K562 (cell line): Measurements from ENCODE around the gene RNASE7. TPM values are rescaled to one million over a fixed set of nuclear protein-coding genes. Genes with fewer than 3 reads are reported as not detected.
A peak's percentile ranks its signal among the peaks of the same experiment; 100 is the strongest.

Experiments used
- ATAC-seq: fragments of 200-7000 bp; cut with Tn5 transposase; 3 replicates; pipeline ENCODE4 v1.9.1; 2020; ENCODE audit warnings: moderate library complexity
- Bru-seq: library from RNA; stranded (reverse); fragments of 400-500 nt; gene quantifications from one replicate; lab custom pipeline; 2021; lab: Mats Ljungman, UMichigan
- BruChase-seq, 2 experiments: library from RNA; stranded (reverse); fragments of 400-500 nt; gene quantifications; one replicate each; lab custom pipeline; 2021; lab: Mats Ljungman, UMichigan
- BruUV-seq: library from RNA; stranded (reverse); fragments of 400-500 nt; replicated peaks from 2 replicates; lab custom pipeline; 2021; lab: Mats Ljungman, UMichigan
- CTCF ChIA-PET: fragments of 300-600 bp; formaldehyde crosslinking; extraction: SDS; loops from one replicate; lab custom pipeline; 2021; ENCODE audit warnings: low intra/inter-chr PET ratio; lab: Yijun Ruan, JAX
- POLR2A ChIA-PET: fragments of 300-600, 350-650 bp; sonication (Branson Sonifier 250); formaldehyde crosslinking; extraction: SDS; loops from one replicate; lab custom pipeline; 2021; ENCODE audit warnings: antibody characterized with exemption, inconsistent platforms; lab: Yijun Ruan, JAX
- DNase-seq, 4 experiments: peaks; one replicate each; pipeline versions ENCODE4 v3.0.0 to v3.0.0-alpha.2; 2011 to 2018; ENCODE audit warnings: low spot score in 3 of 4, mixed read lengths in 3 of 4; ENCODE audit errors: extremely low read depth in 1 of 4
- FAIRE-seq: peaks from 2 replicates; lab custom pipeline; 2011; peaks lifted over from hg19 to GRCh38; lab: Jason Lieb, UNC
- H2AFZ ChIP-seq: 2 replicates; pipeline ENCODE4 v1.6.0; 2011; ENCODE audit warnings: low read depth, low read length, control low read depth, inconsistent platforms
- H3K27ac ChIP-seq: fragments of 200-600 bp; 3 replicates; pipeline ENCODE4 v1.8.0; 2011; ENCODE audit warnings: low read depth, mild to moderate bottlenecking, control low read depth, inconsistent platforms, low read length, moderate library complexity, mixed read lengths; ENCODE audit errors: extremely low read depth
- H3K27me3 ChIP-seq, 2 experiments: fragments of 300-600 bp in 1 of 2; 2 replicates in 1 of 2; 3 replicates in 1 of 2; pipeline versions ENCODE4 v1.6.0 to v1.8.0; 2011; ENCODE audit warnings: inconsistent platforms in 2 of 2, low read length in 2 of 2, mild to moderate bottlenecking in 1 of 2, mixed read lengths in 1 of 2, moderate library complexity in 1 of 2; ENCODE audit not compliant: control insufficient read depth in 2 of 2, insufficient read depth in 2 of 2
- H3K36me3 ChIP-seq: fragments of 300-600 bp; 3 replicates; pipeline ENCODE4 v1.8.0; 2011; ENCODE audit warnings: mild to moderate bottlenecking, low read length, inconsistent platforms; ENCODE audit not compliant: control insufficient read depth, insufficient read depth
- H3K4me1 ChIP-seq, 2 experiments: fragments of 200-600 bp in 1 of 2; replicated peaks in 1 of 2; 2 replicates in 1 of 2; 3 replicates in 1 of 2; pipeline versions ENCODE4 v1.5.1 to v1.8.0; 2011; ENCODE audit warnings: inconsistent platforms in 2 of 2, low read length in 2 of 2, mild to moderate bottlenecking in 1 of 2, mixed read lengths in 1 of 2, moderate library complexity in 1 of 2; ENCODE audit not compliant: control insufficient read depth in 2 of 2, insufficient read depth in 2 of 2
- H3K4me2 ChIP-seq: 2 replicates; pipeline ENCODE4 v1.6.1; 2011; ENCODE audit warnings: low read length, control low read depth, inconsistent platforms, mixed read lengths; ENCODE audit not compliant: insufficient read depth
- H3K4me3 ChIP-seq: fragments of 200-600 bp; sonication (generic), shearing (Covaris generic); 2 replicates; pipeline ENCODE4 v1.5.1; 2016; ENCODE audit warnings: control low read depth, inconsistent platforms
- H3K79me2 ChIP-seq: fragments of 200-600 bp; 3 replicates; pipeline ENCODE4 v1.8.0; 2011; ENCODE audit warnings: low read length, inconsistent platforms; ENCODE audit not compliant: control insufficient read depth, insufficient read depth
- H3K9ac ChIP-seq, 2 experiments: 2 replicates each; pipeline versions ENCODE4 v1.6.0 to v1.6.1; 2011; ENCODE audit warnings: low read depth in 2 of 2, low read length in 2 of 2, control low read depth in 1 of 2, inconsistent platforms in 1 of 2, mild to moderate bottlenecking in 1 of 2, mixed read lengths in 1 of 2; ENCODE audit not compliant: insufficient read depth in 1 of 2
- H3K9me1 ChIP-seq: one replicate; pipeline ENCODE4 v1.6.0; 2011; ENCODE audit warnings: inconsistent platforms, mild to moderate bottlenecking, low read length, moderate library complexity; ENCODE audit not compliant: control insufficient read depth, insufficient read depth
- H3K9me3 ChIP-seq: replicated peaks from 2 replicates; pipeline ENCODE4 v1.5.1; 2011; ENCODE audit warnings: low read depth, low read length, inconsistent platforms; ENCODE audit not compliant: control insufficient read depth, insufficient read depth
- H4K20me1 ChIP-seq: replicated peaks from 2 replicates; pipeline ENCODE4 v1.6.1; 2011; ENCODE audit warnings: low read length, inconsistent platforms, mixed read lengths; ENCODE audit not compliant: control insufficient read depth, insufficient read depth
- ARID1B ChIP-seq: fragments of 450-650 bp; IDR thresholded peaks from 2 replicates; pipeline ENCODE4 v1.6.1; 2016; ENCODE audit warnings: antibody characterized with exemption, mild to moderate bottlenecking, inconsistent platforms
- BHLHE40 ChIP-seq: IDR thresholded peaks from 2 replicates; pipeline ENCODE4 v1.6.1; 2011; ENCODE audit warnings: low read length, improper control_type of control experiment
- CBFA2T2 ChIP-seq: fragments of 450-650 bp; conservative IDR thresholded peaks from 2 replicates; pipeline ENCODE4 v1.6.1; 2017; ENCODE audit warnings: mild to moderate bottlenecking
- CBFA2T3 ChIP-seq: fragments of 450-650 bp; IDR thresholded peaks from 2 replicates; pipeline ENCODE4 v1.6.1; 2017
- CTBP1 ChIP-seq: fragments of 450-650 bp; IDR thresholded peaks from 2 replicates; pipeline ENCODE4 v1.6.1; 2016; ENCODE audit warnings: borderline replicate concordance
- FOSL1 ChIP-seq: fragments of 200-800 bp; sonication (Bioruptor generic); conservative IDR thresholded peaks from 2 replicates; pipeline ENCODE4 v1.6.1; 2016; ENCODE audit warnings: missing genetic modification characterization, missing compliant biosample characterization
- JUN ChIP-seq, 2 experiments: sonication (generic) in 1 of 2; formaldehyde crosslinking in 1 of 2; IDR thresholded peaks; 2 replicates each; pipeline versions ENCODE4 v1.6.1 to v1.8.0; 2012 to 2022; ENCODE audit warnings: borderline replicate concordance in 2 of 2, mild to moderate bottlenecking in 2 of 2, improper control_type of control experiment in 1 of 2, low read depth in 1 of 2, low read length in 1 of 2, missing genetic modification reagents in 1 of 2
- KDM1A ChIP-seq, 2 experiments: fragments of 450-650 bp; IDR thresholded peaks; 2 replicates each; pipeline ENCODE4 v1.6.1; 2016; ENCODE audit warnings: mild to moderate bottlenecking in 2 of 2
- L3MBTL2 ChIP-seq: fragments of 450-650 bp; IDR thresholded peaks from 2 replicates; pipeline ENCODE4 v1.6.1; 2016; ENCODE audit warnings: mild to moderate bottlenecking, moderate library complexity
- RCOR1 ChIP-seq, 2 experiments: IDR thresholded peaks; 2 replicates each; pipeline ENCODE4 v1.6.1; 2012; ENCODE audit warnings: low read depth in 2 of 2, low read length in 2 of 2, borderline replicate concordance in 1 of 2, improper control_type of control experiment in 1 of 2
- ZBED1 ChIP-seq: IDR thresholded peaks from 2 replicates; pipeline ENCODE4 v1.6.1; 2014
- WGBS: fragments of 100-300 bp; shearing (Covaris generic); methylation state at CpG from one replicate; pipeline ENCODE4 v1.1.6; 2016; ENCODE audit warnings: low coverage, mixed read lengths; ENCODE audit not compliant: insufficient coverage; ENCODE audit errors: missing lambda C conversion rate; 5-methylcytosine and 5-hydroxymethylcytosine counted together
- in situ Hi-C: fragments of 300-500 bp; cut with MboI; formaldehyde crosslinking; loops from 4 replicates; pipeline ENCODE4 v1.15.0; 2018; ENCODE audit warnings: inconsistent platforms, mixed read lengths
- intact Hi-C: fragments of 100-400 bp; cut with micrococcal nuclease; formaldehyde crosslinking; loops from 2 replicates; pipeline ENCODE4 v1.14.2; 2022
- long read RNA-seq, 3 experiments: library from polyadenylated mRNA in 2 of 3; library from RNA in 1 of 3; unstranded in 2 of 3; stranded (forward) in 1 of 3; transcript quantifications; one replicate each; pipeline ENCODE4 v2.0.0, GENCODE V29; 2019 to 2022
- polyA minus RNA-seq, 3 experiments: library from RNA; depleted of rRNA, polyadenylated mRNA; stranded (reverse); fragments of >200 nt; gene quantifications; 2 replicates each; pipeline ENCODE4 v1.2.3, GENCODE V29; 2011
- polyA plus RNA-seq, 8 experiments: library from polyadenylated mRNA; depleted of rRNA in 4 of 8; stranded (reverse) in 5 of 8; unstranded in 3 of 8; fragments of >200 nt; fragmentation: Nextera tagmentation in 2 of 8; fragmentation: Illumina TruSeq in 1 of 8; extraction: Ambion mirVana in 2 of 8; extraction: Trizol in 1 of 8; gene quantifications; 2 replicates each; pipeline versions ENCODE4 v1.2.1 to v1.2.3, GENCODE V29; 2011 to 2014; ENCODE audit warnings: inconsistent platforms in 1 of 8, missing spikeins in 1 of 8
- total RNA-seq, 7 experiments: library from RNA; depleted of rRNA in 6 of 7; stranded (reverse); fragments of >200 nt in 6 of 7; fragmentation: Illumina TruSeq in 2 of 7; extraction: Trizol in 2 of 7; gene quantifications; 2 replicates each; pipeline versions ENCODE4 v1.2.1 to v1.2.3, GENCODE V29; 2011 to 2021; ENCODE audit warnings: low replicate concordance in 1 of 7
- TF ChIP-seq, protein P1 (sequence below): fragments of 450-650 bp; formaldehyde crosslinking; IDR thresholded peaks from 2 replicates; pipeline ENCODE4 v1.4.0; 2020; ENCODE audit warnings: mild to moderate bottlenecking, moderate library complexity
- TF ChIP-seq, protein P2 (sequence below), 2 experiments: fragments of 450-650 bp in 1 of 2; sonication (generic) in 1 of 2; formaldehyde crosslinking in 1 of 2; IDR thresholded peaks in 1 of 2; conservative IDR thresholded peaks in 1 of 2; 2 replicates each; pipeline versions ENCODE4 v1.6.1 to v1.8.1; 2016 to 2023; ENCODE audit warnings: mild to moderate bottlenecking in 2 of 2, moderate library complexity in 2 of 2, inconsistent platforms in 1 of 2, missing genetic modification reagents in 1 of 2

The RNASE7 gene, protein sequence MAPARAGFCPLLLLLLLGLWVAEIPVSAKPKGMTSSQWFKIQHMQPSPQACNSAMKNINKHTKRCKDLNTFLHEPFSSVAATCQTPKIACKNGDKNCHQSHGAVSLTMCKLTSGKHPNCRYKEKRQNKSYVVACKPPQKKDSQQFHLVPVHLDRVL
- total RNA-seq (2011; cell fraction: chromatin; rRNA removed; ENCODE audit: low replicate concordance): not detected in 2 replicates
- total RNA-seq (2011; cell fraction: nucleolus; rRNA removed): not detected in 2 replicates
- not detected in 2 replicates for total RNA-seq (2011; cell fraction: nucleoplasm; rRNA removed)
- total RNA-seq (2014; rRNA removed): not detected in 2 replicates
- total RNA-seq (2014; rRNA removed; fragmentation: Illumina TruSeq; extraction: Trizol): not detected in 2 replicates
- not detected in 2 replicates for total RNA-seq (2015; rRNA removed; fragmentation: Illumina TruSeq; extraction: Trizol)
- not detected in 2 replicates for total RNA-seq (2021)
- not detected in 2 replicates for polyA plus RNA-seq (2011; rRNA removed)
- polyA plus RNA-seq (2011; cell fraction: cytosol; rRNA removed): not detected in 2 replicates
- not detected in 2 replicates for polyA plus RNA-seq (2011; cell fraction: nucleus; rRNA removed)
- not detected in 2 replicates for polyA plus RNA-seq (2012)
- polyA plus RNA-seq (2014; fragmentation: Illumina TruSeq; extraction: Trizol): not detected in 2 replicates
- not detected for polyA plus RNA-seq (2014; fragmentation: Nextera tagmentation; extraction: Ambion mirVana)
- polyA plus RNA-seq (2014; rRNA removed): not detected in 2 replicates
- polyA minus RNA-seq (2011; rRNA and poly(A)+ RNA removed): not detected in 2 replicates
- polyA minus RNA-seq (2011; cell fraction: cytosol; rRNA and poly(A)+ RNA removed): not detected in 2 replicates
- not detected in 2 replicates for polyA minus RNA-seq (2011; cell fraction: nucleus; rRNA and poly(A)+ RNA removed)
- not detected for Bru-seq, nascent RNA
- BruChase-seq, experiment 1, labeled RNA remaining after a 2-hour chase: not detected
- not detected for BruChase-seq, experiment 2, labeled RNA remaining after a 6-hour chase
- long read RNA-seq, experiment 1: 0 reads
- long read RNA-seq, experiment 2: 0 reads
- long read RNA-seq, experiment 3: 0 reads

DNA sequence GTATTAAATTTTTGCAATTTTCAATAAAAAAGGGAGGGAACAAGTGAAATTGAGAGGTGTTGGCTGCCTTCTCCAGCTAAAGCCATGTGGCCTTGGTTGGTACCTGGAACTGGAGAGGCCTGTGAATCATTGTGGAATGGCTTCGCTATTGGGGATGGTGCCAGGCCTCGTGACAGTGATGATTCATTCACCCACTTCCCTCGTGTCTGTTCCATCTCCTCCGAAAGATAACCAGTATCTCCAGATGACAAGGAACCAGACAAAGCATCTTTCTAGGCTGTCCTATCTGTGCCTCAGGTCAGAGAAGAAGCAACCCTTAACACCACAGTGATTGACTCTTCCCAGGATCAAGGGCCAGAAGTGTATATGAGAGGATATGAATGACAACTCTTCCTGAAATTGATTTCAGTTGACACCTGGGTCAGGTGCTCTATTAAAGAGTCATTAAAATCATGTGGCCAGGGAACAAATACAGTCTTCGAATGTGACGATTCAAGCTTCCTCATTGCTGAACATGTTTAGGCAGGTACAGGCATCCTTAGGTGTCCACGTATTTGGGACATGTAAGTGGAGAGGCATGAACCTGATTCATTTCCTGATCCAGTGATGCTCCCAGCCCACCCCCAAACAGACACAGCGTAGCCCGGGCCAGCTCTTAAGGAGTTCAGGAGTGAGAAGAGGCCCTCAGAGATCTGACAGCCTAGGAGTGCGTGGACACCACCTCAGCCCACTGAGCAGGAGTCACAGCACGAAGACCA lies at the start of gene RNASE7:
RNASE7 (plus strand) TSS at position 687 of the 758 bp plus-strand sequence. CDS start 631 bp downstream, outside the sequence.
- intact Hi-C loops (loop anchor here (5.0 kb wide), 1 partner anchor 185 kb away; no protein-coding TSS in a partner anchor), in situ Hi-C loops (no loop called here)
- Histone ChIP-seq H3K9ac (no peak within 1 kb of the TSS), H4K20me1 (no peaks in the 10 kb centered on the region), H2AFZ (no peak within 1 kb of the TSS), H3K36me3 (no peaks in the 10 kb centered on the region), H3K27me3 (no peaks in the 10 kb centered on the region), H3K4me3 (no peak within 1 kb of the TSS), H3K4me2 (no peak within 1 kb of the TSS), H3K79me2 (no peaks in the 10 kb centered on the region), H3K9me3 (no peaks in the 10 kb centered on the region), H3K27ac (no peak within 1 kb of the TSS), H3K9me1 (no peaks in the 10 kb centered on the region), H3K4me1 (peaks cover 5 to 25% of the 10 kb centered on the region in 2 experiments; a peak in 4 of 5 replicates)
- ChIA-PET CTCF (interaction anchor here (0.7 kb wide), 1 partner anchor 15 kb away, joined by 3 read pairs; the partner anchor contains the start of gene RNASE8), POLR2A (interaction anchor here (1.1 kb wide), 1 partner anchor 25 kb away, joined by 3 read pairs; no protein-coding TSS in a partner anchor)
- BruUV-seq: no TSS peak
- DNase-seq: peak in 1 of 4 experiments; percentile 17
- 48% methylated on average over 11 of the region's 11 CpGs for WGBS
- no peak for ATAC-seq
- FAIRE-seq: no peak
- TF ChIP-seq KDM1A (IDR thresholded peaks at IDR 0.05) (0 out of 4 replicates have a peak, but pooled peaks of 1 of the 2 experiments have one; percentile 9), ZBED1 (no peak), RCOR1 (IDR thresholded peaks at IDR 0.05; ENCODE audit: borderline replicate concordance in 1 of 2, low read depth in 2 of 2, low read length in 2 of 2) (peak in 1 of 2 experiments; percentile 29; a peak in 1 of 4 replicates), CTBP1 (peak; percentile 60; the same call in 1 of the 2 replicates), FOSL1 (tag) (peak; percentile 94), JUN (IDR thresholded peaks at IDR 0.05; ENCODE audit: borderline replicate concordance, low read depth, low read length) (peak; percentile 11; the same call in 1 of the 2 replicates), JUN (CRISPR knock-in tag; IDR thresholded peaks at IDR 0.05; ENCODE audit: borderline replicate concordance) (no peak), CBFA2T3 (peak; percentile 58), BHLHE40 (peak; percentile 56), CBFA2T2 (0 out of 2 replicates have a peak, but pooled peaks have one; percentile 19), ARID1B (peak; percentile 34; the same call in 1 of the 2 replicates), L3MBTL2 (peak; percentile 28; the same call in 1 of the 2 replicates)
- TF ChIP-seq, protein P1, sequence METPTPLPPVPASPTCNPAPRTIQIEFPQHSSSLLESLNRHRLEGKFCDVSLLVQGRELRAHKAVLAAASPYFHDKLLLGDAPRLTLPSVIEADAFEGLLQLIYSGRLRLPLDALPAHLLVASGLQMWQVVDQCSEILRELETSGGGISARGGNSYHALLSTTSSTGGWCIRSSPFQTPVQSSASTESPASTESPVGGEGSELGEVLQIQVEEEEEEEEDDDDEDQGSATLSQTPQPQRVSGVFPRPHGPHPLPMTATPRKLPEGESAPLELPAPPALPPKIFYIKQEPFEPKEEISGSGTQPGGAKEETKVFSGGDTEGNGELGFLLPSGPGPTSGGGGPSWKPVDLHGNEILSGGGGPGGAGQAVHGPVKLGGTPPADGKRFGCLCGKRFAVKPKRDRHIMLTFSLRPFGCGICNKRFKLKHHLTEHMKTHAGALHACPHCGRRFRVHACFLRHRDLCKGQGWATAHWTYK (CRISPR knock-in tag): no peak
- TF ChIP-seq, protein P2, sequence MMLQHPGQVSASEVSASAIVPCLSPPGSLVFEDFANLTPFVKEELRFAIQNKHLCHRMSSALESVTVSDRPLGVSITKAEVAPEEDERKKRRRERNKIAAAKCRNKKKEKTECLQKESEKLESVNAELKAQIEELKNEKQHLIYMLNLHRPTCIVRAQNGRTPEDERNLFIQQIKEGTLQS (IDR thresholded peaks at IDR 0.05): peak; percentile 37; the same call in 1 of the 2 replicates
- TF ChIP-seq, protein P2 (CRISPR knock-in tag; conservative IDR thresholded peaks at IDR 0.05): no peak
